Caki2 (cell line): ENCODE results near the gene MMP24OS. TPM values are rescaled to one million over a fixed set of nuclear protein-coding genes. Genes with fewer than 3 reads are reported as not detected.
"Not testable (repeated sequence)": the region's sequence is repeated elsewhere in the genome, so short reads cannot be mapped to it uniquely, and the experiment has no call there.

Source experiments
- DNase-seq: peaks from one replicate; pipeline ENCODE4 v3.0.0-alpha.2; 2015; ENCODE audit warnings: low read depth
- in situ Hi-C: cut with HindIII; loops from 2 replicates; pipeline ENCODE4 v1.10.0; 2016; ENCODE audit warnings: low sequenced_read_pairs, low pct_unique_long_range_greater_than_20kb, mixed read lengths
- total RNA-seq: library from RNA; depleted of rRNA; stranded (reverse); fragments of >200 nt; shearing (Covaris generic); gene quantifications from 2 replicates; pipeline ENCODE4 v1.2.3, GENCODE V29; 2014; ENCODE audit warnings: low replicate concordance

Gene MMP24OS
- total RNA-seq, 1 experiment from 2014 or later = 9.0 TPM

- in situ Hi-C loops = loop anchor here (10.0 kb wide), 1 partner anchor 70 kb away; no protein-coding TSS in a partner anchor
- peak; percentile 55 for DNase-seq
These were observed 13.2 kb downstream of the MMP24OS start for GRCh38 chr20:35264755-35265154.

- no peak for DNase-seq
- in situ Hi-C loops = loop anchor here (10.0 kb wide), 1 partner anchor 69 kb away; no protein-coding TSS in a partner anchor
These were observed 14.2 kb downstream of the MMP24OS start for GRCh38 chr20:35263532-35264341.

- peak; percentile 94 for DNase-seq
- in situ Hi-C loops = loop anchor here (10.0 kb wide), 1 partner anchor 68 kb away; no protein-coding TSS in a partner anchor
These were observed 15.0 kb downstream of the MMP24OS start for GRCh38 chr20:35262731-35263531.

GRCh38 chr20:35262321-35262720, 15.6 kb downstream of the MMP24OS start:
- in situ Hi-C loops = loop anchor here (10.0 kb wide), 1 partner anchor 68 kb away; no protein-coding TSS in a partner anchor

GRCh38 chr20:35260426-35260825, 17.5 kb downstream of the MMP24OS start:
- in situ Hi-C loops = loop anchor here (10.0 kb wide), 1 partner anchor 66 kb away; no protein-coding TSS in a partner anchor
- no peak for DNase-seq

More at GRCh38 chr20:35262321-35262720, 15.6 kb downstream of the MMP24OS start:
- not testable (repeated sequence) for DNase-seq

- in situ Hi-C loops = no loop called here
- peak; percentile 50 for DNase-seq
These were observed 20.6 kb downstream of the MMP24OS start for GRCh38 chr20:35257175-35257909.

- in situ Hi-C loops = no loop called here
- no peak for DNase-seq
These were observed 23.4 kb downstream of the MMP24OS start for GRCh38 chr20:35254448-35254999.

GRCh38 chr20:35253010-35253409, 24.9 kb downstream of the MMP24OS start:
- no peak for DNase-seq

GRCh38 chr20:35252598-35252997, 25.3 kb downstream of the MMP24OS start:
- DNase-seq, in situ Hi-C loops: not testable (repeated sequence)

More at GRCh38 chr20:35253010-35253409, 24.9 kb downstream of the MMP24OS start:
- in situ Hi-C loops = no loop called here

GRCh38 chr20:35252037-35252461, 25.9 kb downstream of the MMP24OS start:
- in situ Hi-C loops = no loop called here

GRCh38 chr20:35251613-35251940, 26.3 kb downstream of the MMP24OS start:
- in situ Hi-C loops = no loop called here
- no peak for DNase-seq

More at GRCh38 chr20:35252037-35252461, 25.9 kb downstream of the MMP24OS start:
- no peak for DNase-seq

- in situ Hi-C loops = no loop called here
- DNase-seq = no peak
These were observed 29.1 kb downstream of the MMP24OS start for GRCh38 chr20:35248641-35249475.

GRCh38 chr20:35246723-35247122, 31.2 kb downstream of the MMP24OS start:
- in situ Hi-C loops = no loop called here
- no peak for DNase-seq

- in situ Hi-C loops = no loop called here
- DNase-seq = no peak
These were observed 33.9 kb downstream of the MMP24OS start for GRCh38 chr20:35243986-35244385.

- DNase-seq = no peak
- in situ Hi-C loops = no loop called here
These were observed 34.6 kb downstream of the MMP24OS start for GRCh38 chr20:35243317-35243716.

- DNase-seq = no peak
- in situ Hi-C loops = no loop called here
These were observed 37.1 kb downstream of the MMP24OS start for GRCh38 chr20:35240811-35241293.
